AML-193 (cell line): Measurements from ENCODE around the gene TTLL7.

ENCODE experiments used
- DNase-seq, 2 experiments: peaks; one replicate each; lab custom pipeline; 2025; lab: John Stamatoyannopoulos, UW

TTLL7 gene, protein sequence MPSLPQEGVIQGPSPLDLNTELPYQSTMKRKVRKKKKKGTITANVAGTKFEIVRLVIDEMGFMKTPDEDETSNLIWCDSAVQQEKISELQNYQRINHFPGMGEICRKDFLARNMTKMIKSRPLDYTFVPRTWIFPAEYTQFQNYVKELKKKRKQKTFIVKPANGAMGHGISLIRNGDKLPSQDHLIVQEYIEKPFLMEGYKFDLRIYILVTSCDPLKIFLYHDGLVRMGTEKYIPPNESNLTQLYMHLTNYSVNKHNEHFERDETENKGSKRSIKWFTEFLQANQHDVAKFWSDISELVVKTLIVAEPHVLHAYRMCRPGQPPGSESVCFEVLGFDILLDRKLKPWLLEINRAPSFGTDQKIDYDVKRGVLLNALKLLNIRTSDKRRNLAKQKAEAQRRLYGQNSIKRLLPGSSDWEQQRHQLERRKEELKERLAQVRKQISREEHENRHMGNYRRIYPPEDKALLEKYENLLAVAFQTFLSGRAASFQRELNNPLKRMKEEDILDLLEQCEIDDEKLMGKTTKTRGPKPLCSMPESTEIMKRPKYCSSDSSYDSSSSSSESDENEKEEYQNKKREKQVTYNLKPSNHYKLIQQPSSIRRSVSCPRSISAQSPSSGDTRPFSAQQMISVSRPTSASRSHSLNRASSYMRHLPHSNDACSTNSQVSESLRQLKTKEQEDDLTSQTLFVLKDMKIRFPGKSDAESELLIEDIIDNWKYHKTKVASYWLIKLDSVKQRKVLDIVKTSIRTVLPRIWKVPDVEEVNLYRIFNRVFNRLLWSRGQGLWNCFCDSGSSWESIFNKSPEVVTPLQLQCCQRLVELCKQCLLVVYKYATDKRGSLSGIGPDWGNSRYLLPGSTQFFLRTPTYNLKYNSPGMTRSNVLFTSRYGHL

DNA sequence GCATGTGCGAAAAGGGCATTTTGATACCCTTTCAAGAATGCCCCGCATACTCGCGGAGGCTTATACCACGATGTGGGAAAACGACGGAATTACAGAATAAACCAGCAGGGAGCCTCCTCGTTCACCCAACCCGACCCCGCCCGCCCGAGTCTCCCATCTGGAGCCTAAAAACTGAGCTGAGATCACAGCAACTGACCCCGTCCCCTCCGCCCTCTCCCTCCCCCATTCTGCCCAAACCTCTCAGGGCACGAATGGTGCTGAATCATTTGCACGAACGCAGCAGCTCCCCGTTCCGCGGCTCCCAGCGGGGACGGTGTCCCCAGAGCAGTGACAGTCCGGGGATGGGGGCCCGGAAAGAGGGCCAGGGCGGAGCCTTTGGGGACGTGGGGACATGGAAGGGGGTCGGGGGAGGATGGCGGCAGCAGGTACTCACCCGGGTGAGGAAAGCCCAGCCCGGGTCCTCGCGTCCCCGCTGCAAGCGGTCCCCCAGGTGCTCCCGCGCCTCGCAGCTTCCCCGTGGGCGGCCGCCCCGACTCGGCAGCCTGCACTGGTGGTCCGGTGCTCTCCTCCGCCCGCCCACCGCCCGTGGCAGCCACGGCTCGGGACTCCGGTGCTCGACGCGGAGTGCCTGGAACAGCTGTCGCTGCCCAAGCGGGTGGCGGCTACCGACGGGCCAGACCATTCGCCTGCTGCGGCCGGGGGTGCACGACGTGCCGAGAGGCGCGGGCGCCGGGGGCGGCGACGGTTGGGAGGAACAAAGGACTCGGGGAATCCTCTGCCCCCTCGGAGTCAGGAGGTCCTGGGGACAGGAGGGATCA is at the start of gene TTLL7:
Gene TTLL7, minus strand, starts transcription at position 635 of the 818 bp plus-strand sequence. CDS start 46,921 bp downstream, outside the sequence.
- no peak for DNase-seq

DNA sequence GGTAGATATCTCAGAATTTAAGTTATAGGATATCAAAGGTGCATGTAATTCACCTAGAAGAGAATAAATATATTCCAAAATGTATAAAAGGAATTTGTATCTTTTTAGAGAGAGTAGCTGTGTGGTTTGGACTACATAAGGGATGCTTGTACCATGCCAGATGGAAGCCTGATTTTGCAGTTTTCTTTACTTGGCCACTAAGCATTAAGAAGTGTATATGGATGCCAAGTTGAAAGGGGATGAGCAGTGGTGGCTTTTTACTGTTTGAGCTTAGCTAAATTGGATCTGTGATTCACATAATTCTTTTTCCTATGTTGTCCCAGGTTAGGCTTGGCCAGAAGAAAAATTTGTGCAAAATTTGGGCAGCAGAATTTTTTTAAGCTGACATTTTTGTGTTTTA is 43.5 kb upstream of the TTLL7 start:
- DNase-seq = no peak

DNA sequence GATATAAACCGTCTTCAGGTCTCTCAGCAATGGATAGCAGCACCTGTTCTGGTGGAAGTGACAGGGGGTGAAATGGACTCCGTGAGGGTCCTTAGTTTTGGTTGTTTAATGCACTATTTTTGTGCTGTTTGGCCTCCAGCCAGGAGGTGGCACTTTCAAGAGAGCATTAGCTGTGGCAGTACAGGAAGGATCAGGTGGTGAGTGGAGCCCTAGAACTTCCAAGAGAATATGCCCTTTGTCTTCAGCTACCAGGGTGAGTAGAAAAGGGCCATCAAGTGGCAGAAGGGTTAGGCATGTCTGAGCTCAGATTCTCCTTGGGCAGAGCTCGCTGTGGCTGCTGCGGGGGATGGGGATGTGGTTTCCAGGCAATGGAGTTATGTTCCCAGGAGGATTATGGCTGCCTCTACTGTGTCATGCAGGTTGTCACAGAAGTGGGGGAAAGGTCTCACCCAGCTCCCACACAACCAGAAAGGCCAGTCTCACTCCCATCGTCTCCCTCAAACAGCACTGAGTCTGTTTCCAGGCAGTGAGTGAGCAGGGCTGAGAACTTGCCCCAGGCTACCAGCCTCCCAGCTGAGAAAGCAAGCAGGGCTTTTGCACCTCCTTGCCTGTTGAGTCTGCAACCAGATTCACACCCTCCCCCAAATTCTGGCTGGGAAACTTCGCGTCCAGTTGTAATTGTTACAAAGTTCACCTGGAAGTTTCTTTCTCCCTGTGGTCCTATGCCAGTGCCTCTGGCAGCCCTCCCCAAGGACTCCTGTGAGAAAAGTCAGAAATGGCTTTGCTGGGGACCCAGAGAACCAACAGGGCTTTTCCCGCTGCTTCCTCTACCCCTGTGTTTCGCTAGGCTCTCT is 39.1 kb upstream of the TTLL7 start:
- DNase-seq = no peak

DNA sequence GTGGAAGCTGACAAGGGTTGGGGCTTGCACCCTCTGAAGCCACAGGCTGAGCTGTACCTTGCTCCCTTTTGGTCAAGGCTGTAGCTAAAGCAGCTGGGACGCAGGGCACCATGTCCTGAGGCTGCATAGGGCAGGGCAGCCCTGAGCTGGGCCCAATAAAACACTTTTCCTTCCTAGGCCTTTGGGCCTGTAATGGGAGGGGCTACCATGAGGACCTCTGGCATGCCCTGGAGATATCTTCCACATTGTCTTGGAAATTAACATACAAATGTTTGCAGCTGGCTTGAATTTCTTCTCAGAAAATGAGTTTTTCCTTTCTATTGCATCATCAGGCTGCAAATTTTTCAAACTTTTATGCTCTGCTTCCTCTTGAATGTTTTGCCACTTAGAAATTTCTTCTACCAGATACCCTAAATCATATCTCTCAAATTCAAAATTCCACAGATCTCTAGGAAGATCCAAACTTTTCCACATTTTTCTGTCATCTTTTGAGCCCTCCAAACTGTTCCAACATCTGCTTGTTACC is 32.9 kb upstream of the TTLL7 start:
- DNase-seq = no peak

DNA sequence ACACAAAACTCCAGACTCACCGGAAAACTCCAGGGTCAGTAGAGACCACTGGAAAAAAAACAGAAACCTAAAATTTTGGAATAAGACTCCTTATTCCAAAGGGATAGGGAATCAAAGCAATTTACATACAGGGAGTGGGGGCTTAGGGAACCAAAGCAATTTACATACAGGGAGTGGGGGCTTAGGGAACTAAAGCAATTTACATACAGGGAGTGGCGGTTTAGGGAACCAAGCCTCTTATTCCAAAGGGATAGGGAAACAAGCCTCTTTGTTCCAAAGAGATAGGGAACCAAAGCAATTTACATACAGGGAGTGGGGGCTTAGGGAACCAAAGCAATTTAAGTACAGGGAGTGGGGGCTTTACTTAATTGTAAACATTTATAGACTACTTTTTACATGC is 28.4 kb upstream of the TTLL7 start:
- no peak for DNase-seq

DNA sequence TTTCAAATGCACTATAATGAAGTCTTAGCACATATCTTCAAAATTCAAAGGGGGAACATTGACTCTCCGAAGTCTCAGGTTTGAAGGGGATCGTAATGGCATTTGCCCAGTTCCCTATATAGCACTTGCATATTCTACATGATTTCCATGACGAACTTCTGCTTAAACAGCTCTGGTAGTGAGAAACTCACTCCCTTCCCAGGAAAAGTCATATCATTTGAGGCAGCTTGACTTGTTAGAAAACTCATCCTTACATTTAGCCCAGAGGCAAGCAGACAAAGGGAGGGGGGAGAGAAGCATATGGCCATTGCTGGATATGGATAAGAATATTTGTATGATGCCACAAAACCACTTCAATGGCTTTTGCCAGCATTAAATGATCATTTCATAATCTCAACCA is 27.0 kb upstream of the TTLL7 start:
- no peak for DNase-seq

DNA sequence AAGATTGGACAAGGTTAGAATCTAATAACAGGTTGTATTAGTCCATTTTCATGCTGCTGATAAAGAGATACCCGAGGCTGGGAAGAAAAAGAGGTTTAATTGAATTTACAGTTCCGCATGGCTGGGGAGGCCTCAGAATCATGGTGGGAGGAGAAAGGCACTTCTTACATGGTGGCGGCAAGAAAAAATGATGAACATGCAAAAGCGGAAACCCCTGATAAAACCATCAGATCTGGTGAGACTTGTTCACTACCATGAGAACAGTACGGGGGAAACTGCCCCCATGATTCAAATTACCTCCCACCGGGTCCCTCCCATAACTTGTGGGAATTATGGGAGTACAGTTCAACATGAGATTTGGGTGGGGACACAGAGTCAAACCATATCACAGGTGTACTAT is 22.9 kb upstream of the TTLL7 start:
- no peak for DNase-seq

DNA sequence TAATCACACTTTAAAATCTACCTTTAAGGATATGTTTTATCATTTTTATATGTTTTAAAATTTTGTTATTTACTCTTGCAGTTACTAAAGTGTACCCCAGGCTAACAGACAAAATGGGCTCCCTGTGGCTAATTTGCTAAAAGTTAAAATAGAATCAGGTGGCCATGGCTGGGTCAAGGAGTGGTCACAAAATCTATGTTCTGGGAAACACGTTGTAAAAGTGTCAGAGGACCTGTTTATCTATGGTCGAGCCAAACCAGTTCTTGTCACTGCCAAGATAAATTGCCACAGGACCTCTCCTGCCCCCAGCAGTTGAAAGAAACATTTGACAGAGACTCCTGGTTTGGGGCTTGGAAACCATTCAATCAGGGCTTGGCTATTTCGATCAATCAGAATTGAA is 21.2 kb upstream of the TTLL7 start:
- DNase-seq = no peak

DNA sequence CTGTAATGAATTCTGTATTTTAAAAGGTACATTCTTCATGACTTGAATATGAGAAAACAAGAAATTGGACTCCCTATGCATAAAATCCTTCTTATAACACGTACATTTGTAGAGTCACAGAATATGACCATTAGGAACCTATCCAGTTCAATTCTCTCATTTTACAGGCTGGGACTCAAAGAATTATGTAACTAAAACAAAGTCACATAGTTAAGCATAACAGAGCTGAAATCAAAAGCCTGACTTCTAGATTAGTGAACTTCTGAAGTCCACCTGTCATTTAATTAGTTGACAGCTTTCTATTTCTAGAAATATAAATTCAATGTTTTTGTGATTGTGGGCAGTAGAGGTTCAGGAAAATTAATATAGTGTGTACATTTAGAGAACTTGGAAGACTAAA is 20.3 kb upstream of the TTLL7 start:
- no peak for DNase-seq

DNA sequence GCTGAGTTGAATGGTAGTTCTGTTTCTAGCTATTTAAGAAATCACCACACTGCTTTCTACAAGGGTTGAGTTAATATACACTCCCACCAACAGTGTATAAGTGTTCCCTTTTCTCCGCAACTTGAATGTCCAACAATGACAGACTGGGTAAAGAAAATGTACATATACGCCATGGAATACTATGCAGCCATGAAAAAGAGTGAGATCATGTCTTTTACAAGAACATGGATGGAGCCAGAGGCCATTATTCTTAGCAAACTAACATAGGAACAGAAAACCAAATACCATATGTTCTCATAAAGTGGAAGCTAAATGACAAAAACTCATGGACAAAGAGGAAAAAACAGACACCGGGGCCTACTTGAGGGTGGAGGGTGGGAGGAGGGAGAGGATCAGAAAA is 14.8 kb upstream of the TTLL7 start:
- DNase-seq = no peak

DNA sequence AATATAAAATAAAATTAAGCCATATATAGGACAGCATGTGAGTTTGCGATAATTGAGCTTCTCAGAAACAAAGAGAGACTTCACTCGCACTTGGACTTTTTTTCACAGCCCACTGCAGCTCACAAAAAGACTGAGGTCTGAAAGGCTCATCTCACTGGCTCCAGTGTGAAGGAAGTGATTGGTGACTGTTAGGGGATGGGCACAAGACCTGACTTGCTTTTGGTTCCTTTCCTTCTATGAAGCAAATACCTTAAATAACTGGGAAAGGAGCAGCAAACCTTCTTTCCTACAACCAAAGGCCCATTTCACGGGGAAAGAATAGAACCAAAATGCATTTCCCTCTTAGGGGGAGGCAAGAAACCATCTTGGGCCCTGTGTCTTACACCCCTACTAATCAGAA is 13.1 kb upstream of the TTLL7 start:
- DNase-seq = no peak

DNA sequence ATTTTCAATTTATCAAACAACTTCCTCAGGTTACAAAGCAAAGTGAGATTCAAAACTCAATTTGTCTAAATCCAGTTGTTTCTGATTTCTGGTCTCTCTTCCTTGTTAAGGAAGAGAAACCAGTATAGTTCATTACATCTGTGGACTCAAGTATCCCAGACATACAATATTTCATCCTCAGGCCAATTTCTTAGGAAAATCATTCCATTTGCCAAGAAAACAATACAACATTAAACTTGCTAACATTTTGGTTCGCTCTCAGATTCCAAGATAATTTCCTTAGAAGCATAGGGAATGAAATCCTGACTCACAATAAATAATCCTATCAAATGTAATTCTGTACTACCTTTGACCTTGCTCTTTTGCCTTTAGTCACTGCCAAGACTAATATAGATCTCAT is 11.2 kb upstream of the TTLL7 start:
- DNase-seq = no peak

DNA sequence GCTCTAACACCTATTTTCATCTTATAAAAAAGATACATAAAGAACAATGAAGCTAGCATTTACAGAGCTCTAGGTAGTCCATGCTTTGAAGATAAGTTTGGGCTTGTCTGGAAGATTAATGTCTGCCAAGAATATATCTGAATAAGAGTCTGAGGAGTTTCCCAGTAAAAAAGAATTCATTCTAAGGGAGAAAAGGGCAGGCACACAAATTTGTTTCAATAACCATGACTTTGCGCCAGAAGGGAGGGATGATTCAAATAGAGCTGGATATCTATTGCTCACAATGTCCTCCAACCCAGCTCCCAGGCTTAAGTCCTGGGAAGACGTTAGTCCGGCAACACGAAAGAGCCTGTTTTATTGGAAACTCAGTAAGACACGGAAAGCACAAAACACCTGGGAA is 9.7 kb upstream of the TTLL7 start:
- no peak for DNase-seq

DNA sequence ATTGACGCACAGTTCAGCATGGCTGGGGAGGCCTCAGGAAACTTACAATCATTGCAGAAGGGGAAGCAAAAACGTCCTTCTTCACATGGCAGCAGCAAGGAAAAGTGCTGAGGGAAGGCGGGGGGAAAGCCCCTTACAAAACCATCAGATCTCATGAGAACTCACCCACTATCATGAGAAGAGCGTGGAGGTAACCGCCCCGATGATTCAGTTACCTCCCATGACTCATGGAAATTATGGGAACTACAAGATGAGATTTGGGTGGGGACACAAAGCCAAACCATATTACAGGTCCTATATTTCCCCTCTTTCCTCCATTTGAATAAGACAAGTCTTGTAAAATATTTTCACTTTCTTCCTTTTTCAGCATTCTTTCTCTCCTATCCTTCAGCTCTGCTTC is 7.7 kb upstream of the TTLL7 start:
- DNase-seq = no peak

DNA sequence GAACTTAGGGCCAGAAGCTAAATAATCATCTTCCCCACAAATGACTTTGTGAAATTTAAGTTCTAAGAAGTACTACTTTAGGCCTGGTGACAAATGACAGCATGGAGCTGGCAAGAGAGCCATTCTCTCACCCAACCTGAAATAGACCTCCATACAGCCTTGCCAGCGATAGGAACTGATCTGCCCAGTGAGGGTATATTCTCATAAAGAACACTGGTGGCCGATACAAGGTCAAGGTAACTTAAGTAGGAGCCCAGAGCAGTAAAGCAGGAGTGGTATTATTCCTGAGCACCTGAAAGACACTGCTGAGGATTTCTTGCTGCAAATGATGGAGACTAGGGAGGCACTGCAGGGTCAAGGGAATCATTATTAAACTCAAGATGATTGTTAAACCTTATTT is 2.6 kb upstream of the TTLL7 start:
- no peak for DNase-seq

DNA sequence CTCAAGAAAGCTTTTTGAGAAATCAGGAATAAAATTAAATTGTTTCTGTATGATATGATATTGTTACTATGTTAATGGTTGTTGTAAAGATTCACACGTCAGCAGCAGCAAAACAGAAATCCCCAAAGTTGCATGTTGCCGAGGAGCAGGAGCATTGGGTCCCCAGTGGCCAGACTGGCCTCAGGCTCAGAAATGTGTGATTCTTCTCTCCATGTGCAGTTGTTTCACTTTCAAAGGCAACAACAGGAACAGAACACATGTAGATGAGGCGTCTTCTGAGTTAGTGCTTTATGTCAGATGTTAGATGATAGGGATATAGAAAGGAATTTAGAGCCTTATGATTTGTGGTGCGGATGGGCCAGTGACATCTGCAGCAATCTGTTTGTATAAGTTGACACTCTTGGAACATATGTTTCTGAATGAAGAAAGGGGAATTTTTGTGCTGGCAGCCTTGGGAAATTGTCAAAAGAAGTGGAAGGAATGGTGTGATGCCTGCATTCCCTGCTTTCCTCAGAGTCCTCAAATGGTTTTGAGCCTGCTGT is 2.1 kb upstream of the TTLL7 start:
- no peak for DNase-seq

DNA sequence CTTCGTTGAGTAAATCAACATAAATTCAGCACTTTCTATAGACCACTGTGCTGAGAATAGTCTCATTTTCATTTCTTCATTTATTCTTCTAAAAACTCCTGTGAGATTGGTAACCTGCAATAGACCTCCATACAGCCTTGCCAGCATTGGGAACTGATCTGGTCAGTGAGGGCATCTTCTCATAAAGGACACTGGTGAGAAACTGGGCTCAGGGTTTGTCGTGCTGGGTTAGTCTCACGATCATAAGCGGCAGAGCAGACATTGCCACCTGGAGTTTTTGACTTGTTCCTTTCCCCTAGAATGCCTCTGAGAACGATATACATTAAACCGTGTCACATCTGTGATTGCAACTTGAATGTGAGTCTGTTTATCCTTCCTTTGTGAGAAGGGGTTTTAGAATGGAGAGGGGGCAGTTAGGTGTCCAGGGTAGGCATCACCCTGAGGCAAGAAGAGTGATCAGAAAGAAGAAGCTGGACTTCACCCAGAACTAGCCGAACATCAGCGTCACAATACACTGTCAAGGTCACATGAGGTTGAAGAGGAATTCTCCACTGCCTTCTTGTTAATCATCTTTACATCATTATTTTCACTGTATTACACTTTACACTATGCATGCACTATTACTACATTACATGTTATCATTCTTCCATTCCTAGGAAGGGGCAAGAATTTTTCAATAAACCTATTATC is 1.4 kb upstream of the TTLL7 start:
- DNase-seq = no peak

DNA sequence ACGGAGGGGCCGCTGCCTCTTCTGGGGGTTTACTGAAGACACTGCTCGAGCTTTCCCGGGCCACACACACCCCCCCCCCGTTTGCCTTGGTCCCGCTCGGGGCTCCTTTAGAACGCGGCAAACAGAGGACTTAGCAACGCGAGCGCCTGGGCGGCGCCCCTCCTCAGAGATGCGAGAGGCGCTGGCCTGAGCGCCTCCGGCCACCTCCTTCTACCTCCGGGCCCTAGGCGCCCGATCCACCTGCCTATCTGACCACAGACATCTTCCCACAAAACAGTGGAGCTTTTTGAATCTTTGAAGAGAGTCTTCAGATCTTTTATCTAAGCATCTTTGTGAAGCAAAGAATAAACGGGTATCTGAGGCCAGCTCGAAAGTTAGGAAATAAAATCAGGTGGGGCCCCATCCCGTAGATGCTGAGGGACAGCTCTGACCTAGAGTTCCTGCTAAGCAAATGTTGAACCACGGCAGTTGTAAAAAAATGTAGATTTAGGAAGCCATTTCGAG is 436 bp upstream of the TTLL7 start:
- no peak for DNase-seq

DNA sequence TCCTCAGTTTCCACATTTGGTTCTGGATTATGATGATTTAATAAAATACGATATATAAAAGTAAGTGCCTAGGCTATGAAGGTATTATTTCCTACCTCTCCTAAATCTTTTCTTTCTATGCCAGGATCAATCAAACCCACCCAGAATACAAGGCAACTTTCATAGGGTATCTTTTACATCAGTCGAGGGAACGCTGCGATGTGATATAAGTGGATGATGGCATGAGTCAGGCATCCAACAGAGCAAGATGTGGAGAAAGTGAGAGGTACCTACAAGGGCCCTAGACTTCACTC is 781 bp downstream of the TTLL7 start:
- no peak for DNase-seq

DNA sequence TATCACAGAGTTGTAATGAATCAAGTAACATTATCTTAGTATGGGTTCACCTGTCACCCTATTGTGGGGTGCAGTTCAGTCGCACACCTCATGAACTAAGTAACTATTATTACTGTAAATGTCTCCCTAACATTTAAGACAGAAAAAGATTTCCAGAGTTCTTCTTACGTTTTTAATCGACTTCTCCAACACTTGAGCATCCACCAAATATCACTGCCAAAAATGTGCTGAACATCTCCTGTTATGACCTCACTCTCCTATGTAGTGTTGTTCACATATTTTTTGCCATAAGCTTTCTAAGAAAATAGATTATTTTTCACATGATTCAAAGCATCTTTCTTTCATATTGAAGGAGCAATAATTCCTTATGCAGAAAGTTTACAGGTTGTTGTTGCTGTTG is 1.3 kb downstream of the TTLL7 start:
- no peak for DNase-seq
